Mucosa of descending colon (tissue), 3 donors: Measurements from ENCODE around the gene SPIN2B. TPM values are rescaled to one million over a fixed set of nuclear protein-coding genes. Genes with fewer than 3 reads are reported as not detected.
"Not testable (repeated sequence)": the region's sequence is repeated elsewhere in the genome, so short reads cannot be mapped to it uniquely, and the experiment has no call there.

Experiments
- ATAC-seq: fragments of 200-7000 bp; cut with Tn5 transposase; one replicate; pipeline ENCODE4 v1.9.1; 2020; ENCODE audit warnings: mild to moderate bottlenecking, moderate library complexity
- DNase-seq, 3 donors: peaks; one replicate each; pipeline ENCODE4 v3.0.0-alpha.2; 2020
- H3K36me3 ChIP-seq: fragments of 200-600 bp; one replicate; pipeline ENCODE4 v1.8.0; 2021; ENCODE audit warnings: low read depth, mild to moderate bottlenecking
- H3K4me1 ChIP-seq: fragments of 200-600 bp; one replicate; pipeline ENCODE4 v1.8.0; 2021; ENCODE audit warnings: low read depth, mild to moderate bottlenecking
- H3K4me3 ChIP-seq: fragments of 200-600 bp; one replicate; pipeline ENCODE4 v1.8.0; 2021; ENCODE audit warnings: mild to moderate bottlenecking
- H3K9me3 ChIP-seq: fragments of 200-600 bp; one replicate; pipeline ENCODE4 v1.8.0; 2021; ENCODE audit warnings: mild to moderate bottlenecking
- CTCF ChIP-seq: fragments of 200-600 bp; IDR thresholded peaks from one replicate; pipeline ENCODE4 v1.8.0; 2022; ENCODE audit warnings: antibody characterized with exemption, mild to moderate bottlenecking
- intact Hi-C, 2 donors: fragments of 100-400 bp; cut with DNase I in 1 of 2; cut with micrococcal nuclease in 1 of 2; formaldehyde crosslinking; loops; one replicate each; pipeline versions ENCODE4 v1.11.0 to v1.11.1; 2022; cut with DNase I, micrococcal nuclease
- total RNA-seq, 3 donors: library from RNA; stranded (reverse); fragmentation: NEBNext Ultra II Directional in 2 of 3; extraction: Animal tissue kit (Norgen Biotek cat#: 25700) in 2 of 3; gene quantifications; one replicate each; pipeline versions ENCODE4 v1.2.1 to v1.2.4, GENCODE V29; 2021 to 2023
- donor health status: DM: no; HTN: no; CAD: no; lungs with moderate emphysema.
- donor health status: DM: no; HTN: no; CAD: no.
- donor health status: DM: no; HTN: yes; CAD: no.

The SPIN2B gene
- total RNA-seq, 3 donors from 2014 or later, result 12.8 to 14.7 (median 14.6) TPM

- Histone ChIP-seq H3K4me3 (no peak overlapping the region), H3K36me3 (no peaks in the 10 kb centered on the region), H3K9me3 (no peaks in the 10 kb centered on the region), H3K4me1 (no peaks in the 10 kb centered on the region)
- ATAC-seq, result no peak
- intact Hi-C loops, result no loop called here
- TF ChIP-seq CTCF, result no peak
- no peak for DNase-seq
Measured at GRCh38 chrX:57135287-57135686, 13.9 kb upstream of the SPIN2B start.

- DNase-seq, result no peak
- Histone ChIP-seq H3K36me3 (no peaks in the 10 kb centered on the region), H3K4me1 (no peaks in the 10 kb centered on the region), H3K4me3 (no peak overlapping the region), H3K9me3 (no peaks in the 10 kb centered on the region)
- no peak for TF ChIP-seq CTCF
- peak; percentile 58 for ATAC-seq
- intact Hi-C loops, result no loop called here
Measured at GRCh38 chrX:57134702-57135101, 13.4 kb upstream of the SPIN2B start.

GRCh38 chrX:57133706-57134105 is 12.4 kb upstream of the SPIN2B start:
- Histone ChIP-seq H3K36me3 (no peaks in the 10 kb centered on the region), H3K4me1 (no peaks in the 10 kb centered on the region), H3K9me3 (no peaks in the 10 kb centered on the region), H3K4me3 (no peak overlapping the region)
- DNase-seq (no peak), ATAC-seq (no peak)
- intact Hi-C loops, result no loop called here
- no peak for TF ChIP-seq CTCF

GRCh38 chrX:57133284-57133683 is 11.9 kb upstream of the SPIN2B start:
- DNase-seq (peak in 2 of 3 donors; percentile 30 to 43), ATAC-seq (peak; percentile 91)
- intact Hi-C loops, H3K4me1 ChIP-seq, H3K4me3 ChIP-seq, H3K9me3 ChIP-seq, H3K36me3 ChIP-seq: not testable (repeated sequence)

- Histone ChIP-seq H3K36me3 (no peaks in the 10 kb centered on the region), H3K9me3 (no peaks in the 10 kb centered on the region), H3K4me3 (no peak overlapping the region), H3K4me1 (no peaks in the 10 kb centered on the region)
- intact Hi-C loops, result no loop called here
- no peak for TF ChIP-seq CTCF
- DNase-seq, result no peak
- no peak for ATAC-seq
Measured at GRCh38 chrX:57132046-57132445, 10.7 kb upstream of the SPIN2B start.

DNA sequence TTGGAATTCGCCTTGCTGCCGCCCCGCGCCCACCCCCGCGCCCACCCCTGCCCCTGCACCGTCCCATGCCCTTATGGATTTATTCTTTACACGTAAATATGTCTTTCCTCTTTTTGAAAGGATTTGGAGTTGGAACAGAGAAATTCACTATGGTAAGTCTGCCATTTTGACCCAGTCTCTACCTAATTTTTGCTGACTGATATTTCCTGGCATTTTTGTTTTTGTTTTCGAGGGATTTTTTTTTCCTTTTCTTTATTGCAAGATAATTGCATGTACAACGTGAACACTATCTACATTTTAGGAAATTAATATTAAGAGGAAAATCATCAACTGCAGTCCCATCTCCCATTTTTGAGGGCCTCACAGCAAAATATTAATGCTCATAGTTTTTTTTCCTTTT is 468 bp upstream of the SPIN2B start:
- peak overlapping the region; percentile 26 for H3K4me3 ChIP-seq
- TF ChIP-seq CTCF, result no peak
- H3K9me3 ChIP-seq, result no peaks in the 10 kb centered on the region
- no peak for DNase-seq
- no peak for ATAC-seq
- intact Hi-C loops, result no loop called here
- no peaks in the 10 kb centered on the region for H3K4me1 ChIP-seq
- H3K36me3 ChIP-seq, result no peaks in the 10 kb centered on the region

GRCh38 chrX:57120619-57121161 is 658 bp downstream of the SPIN2B start:
- H3K9me3 ChIP-seq, H3K4me1 ChIP-seq, intact Hi-C loops, H3K36me3 ChIP-seq: not testable (repeated sequence)
- H3K4me3 ChIP-seq, result peak overlapping the region; percentile 26
- peak; percentile 18 for ATAC-seq
- DNase-seq, result peak in 1 of 3 donors; percentile 3
